H1 (cell line): Measurements from ENCODE around the gene MRPS25.

Experiments
- EZH2 ChIP-seq: fragments of 200-600 bp; sonication (generic); IDR thresholded peaks from 2 replicates; pipeline ENCODE4 v1.7.1; 2012; ENCODE audit warnings: low read depth, mild to moderate bottlenecking, moderate library complexity, low read length, inconsistent platforms; ENCODE audit not compliant: severe bottlenecking
- GABPA ChIP-seq: IDR thresholded peaks from 2 replicates; pipeline ENCODE4 v1.6.1; 2011; ENCODE audit warnings: mild to moderate bottlenecking, low read length, moderate library complexity, borderline replicate concordance; ENCODE audit not compliant: insufficient read depth
- POLR2A ChIP-seq, 2 experiments: IDR thresholded peaks; 1 replicate in 1 of 2; 2 replicates in 1 of 2; pipeline ENCODE4 v1.6.1; 2011; ENCODE audit warnings: low read depth in 2 of 2, low read length in 2 of 2, mild to moderate bottlenecking in 2 of 2; ENCODE audit errors: control extremely low read depth in 1 of 2
- SP2 ChIP-seq: IDR thresholded peaks from 2 replicates; pipeline ENCODE4 v1.6.1; 2012; ENCODE audit warnings: mild to moderate bottlenecking, low read length, inconsistent platforms
- TAF1 ChIP-seq: IDR thresholded peaks from 2 replicates; pipeline ENCODE4 v1.6.1; 2011; ENCODE audit warnings: mild to moderate bottlenecking, low read depth, low read length
- TF ChIP-seq, protein P1 (sequence below): IDR thresholded peaks from 2 replicates; pipeline ENCODE4 v1.6.1; 2012; ENCODE audit warnings: low read length, inconsistent platforms

DNA sequence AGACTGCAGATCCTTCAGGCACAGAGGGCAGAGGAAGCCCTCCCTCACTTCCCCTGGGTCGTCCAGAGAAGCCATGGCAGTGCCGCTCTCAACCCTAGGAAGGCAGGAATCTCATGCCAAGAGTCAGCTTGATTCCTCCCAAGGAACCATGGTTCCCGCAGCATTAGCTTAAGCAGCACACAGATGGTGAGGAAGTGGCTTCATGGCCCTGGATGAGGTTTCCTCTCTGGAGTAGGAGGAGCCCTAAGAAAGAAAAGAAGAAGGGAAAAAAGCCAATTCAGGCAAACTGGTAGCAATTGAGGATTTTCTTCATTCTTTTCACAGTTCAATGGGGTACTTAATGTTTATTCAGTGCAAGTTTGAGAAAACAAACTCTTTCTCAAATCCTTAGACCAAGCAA is 30.9 kb upstream of the MRPS25 start:
- TF ChIP-seq POLR2A (IDR thresholded peaks at IDR 0.05; ENCODE audit: control extremely low read depth in 1 of 2, low read depth in 2 of 2, low read length in 2 of 2): no peak
- TF ChIP-seq GABPA: no peak
- no peak for TF ChIP-seq TAF1
- no peak for TF ChIP-seq EZH2
- TF ChIP-seq SP2: no peak
- TF ChIP-seq, protein P1, sequence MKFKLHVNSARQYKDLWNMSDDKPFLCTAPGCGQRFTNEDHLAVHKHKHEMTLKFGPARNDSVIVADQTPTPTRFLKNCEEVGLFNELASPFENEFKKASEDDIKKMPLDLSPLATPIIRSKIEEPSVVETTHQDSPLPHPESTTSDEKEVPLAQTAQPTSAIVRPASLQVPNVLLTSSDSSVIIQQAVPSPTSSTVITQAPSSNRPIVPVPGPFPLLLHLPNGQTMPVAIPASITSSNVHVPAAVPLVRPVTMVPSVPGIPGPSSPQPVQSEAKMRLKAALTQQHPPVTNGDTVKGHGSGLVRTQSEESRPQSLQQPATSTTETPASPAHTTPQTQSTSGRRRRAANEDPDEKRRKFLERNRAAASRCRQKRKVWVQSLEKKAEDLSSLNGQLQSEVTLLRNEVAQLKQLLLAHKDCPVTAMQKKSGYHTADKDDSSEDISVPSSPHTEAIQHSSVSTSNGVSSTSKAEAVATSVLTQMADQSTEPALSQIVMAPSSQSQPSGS: no peak
